Bronchial epithelial cell (primary cell): ENCODE measurements around the gene RAG1. TPM values are rescaled to one million over a fixed set of nuclear protein-coding genes. Genes with fewer than 3 reads are reported as not detected.

Source experiments
- DNase-seq: peaks from one replicate; pipeline ENCODE4 v3.0.0-alpha.2; 2010; ENCODE audit warnings: low read depth
- FAIRE-seq: peaks from 2 replicates; lab custom pipeline; 2011; peaks lifted over from hg19 to GRCh38; lab: Jason Lieb, UNC
- H3K27me3 ChIP-seq: 2 replicates; pipeline ENCODE4 v1.5.1; 2011; ENCODE audit warnings: low read length; ENCODE audit not compliant: control insufficient read depth, insufficient read depth
- H3K36me3 ChIP-seq: 2 replicates; pipeline ENCODE4 v1.5.1; 2011; ENCODE audit warnings: low read length; ENCODE audit not compliant: control insufficient read depth, insufficient read depth
- H3K4me3 ChIP-seq: 2 replicates; pipeline ENCODE4 v1.5.1; 2011; ENCODE audit warnings: mild to moderate bottlenecking, low read depth, low read length, control low read depth
- total RNA-seq: library from RNA; depleted of rRNA; stranded (reverse); fragments of >200 nt; gene quantifications from 2 replicates; pipeline ENCODE4 v1.2.1, GENCODE V29; 2014
- TF ChIP-seq, protein P1 (sequence below): IDR thresholded peaks from 2 replicates; pipeline ENCODE4 v1.5.1; 2011; ENCODE audit warnings: mild to moderate bottlenecking, moderate library complexity, low read length, control low read depth, inconsistent platforms; ENCODE audit not compliant: insufficient read depth, severe bottlenecking

Gene RAG1
- total RNA-seq, 1 donor from 2014 or later = 1.3 TPM

DNA sequence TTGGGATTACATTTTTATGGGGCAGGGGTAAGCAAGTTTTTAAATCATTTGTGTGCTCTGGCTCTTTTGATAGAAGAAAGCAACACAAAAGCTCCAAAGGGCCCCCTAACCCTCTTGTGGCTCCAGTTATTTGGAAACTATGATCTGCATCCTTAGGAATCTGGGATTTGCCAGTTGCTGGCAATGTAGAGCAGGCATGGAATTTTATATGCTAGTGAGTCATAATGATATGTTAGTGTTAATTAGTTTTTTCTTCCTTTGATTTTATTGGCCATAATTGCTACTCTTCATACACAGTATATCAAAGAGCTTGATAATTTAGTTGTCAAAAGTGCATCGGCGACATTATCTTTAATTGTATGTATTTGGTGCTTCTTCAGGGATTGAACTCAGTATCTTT is 10.1 kb downstream of the RAG1 start:
- FAIRE-seq (no peak), DNase-seq (peak; percentile 40)
- no peaks in the 10 kb centered on the region for H3K27me3 ChIP-seq
- TF ChIP-seq, protein P1, sequence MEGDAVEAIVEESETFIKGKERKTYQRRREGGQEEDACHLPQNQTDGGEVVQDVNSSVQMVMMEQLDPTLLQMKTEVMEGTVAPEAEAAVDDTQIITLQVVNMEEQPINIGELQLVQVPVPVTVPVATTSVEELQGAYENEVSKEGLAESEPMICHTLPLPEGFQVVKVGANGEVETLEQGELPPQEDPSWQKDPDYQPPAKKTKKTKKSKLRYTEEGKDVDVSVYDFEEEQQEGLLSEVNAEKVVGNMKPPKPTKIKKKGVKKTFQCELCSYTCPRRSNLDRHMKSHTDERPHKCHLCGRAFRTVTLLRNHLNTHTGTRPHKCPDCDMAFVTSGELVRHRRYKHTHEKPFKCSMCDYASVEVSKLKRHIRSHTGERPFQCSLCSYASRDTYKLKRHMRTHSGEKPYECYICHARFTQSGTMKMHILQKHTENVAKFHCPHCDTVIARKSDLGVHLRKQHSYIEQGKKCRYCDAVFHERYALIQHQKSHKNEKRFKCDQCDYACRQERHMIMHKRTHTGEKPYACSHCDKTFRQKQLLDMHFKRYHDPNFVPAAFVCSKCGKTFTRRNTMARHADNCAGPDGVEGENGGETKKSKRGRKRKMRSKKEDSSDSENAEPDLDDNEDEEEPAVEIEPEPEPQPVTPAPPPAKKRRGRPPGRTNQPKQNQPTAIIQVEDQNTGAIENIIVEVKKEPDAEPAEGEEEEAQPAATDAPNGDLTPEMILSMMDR = no peak
- H3K4me3 ChIP-seq = no peak overlapping the region
- H3K36me3 ChIP-seq = no peaks in the 10 kb centered on the region

DNA sequence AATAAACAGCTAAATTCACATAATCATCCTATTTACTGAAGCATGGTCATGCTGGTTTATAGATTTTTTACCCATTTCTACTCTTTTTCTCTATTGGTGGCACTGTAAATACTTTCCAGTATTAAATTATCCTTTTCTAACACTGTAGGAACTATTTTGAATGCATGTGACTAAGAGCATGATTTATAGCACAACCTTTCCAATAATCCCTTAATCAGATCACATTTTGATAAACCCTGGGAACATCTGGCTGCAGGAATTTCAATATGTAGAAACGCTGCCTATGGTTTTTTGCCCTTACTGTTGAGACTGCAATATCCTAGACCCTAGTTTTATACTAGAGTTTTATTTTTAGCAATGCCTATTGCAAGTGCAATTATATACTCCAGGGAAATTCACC is 10.7 kb downstream of the RAG1 start:
- DNase-seq (no peak), FAIRE-seq (no peak)
- H3K27me3 ChIP-seq = no peaks in the 10 kb centered on the region

DNA sequence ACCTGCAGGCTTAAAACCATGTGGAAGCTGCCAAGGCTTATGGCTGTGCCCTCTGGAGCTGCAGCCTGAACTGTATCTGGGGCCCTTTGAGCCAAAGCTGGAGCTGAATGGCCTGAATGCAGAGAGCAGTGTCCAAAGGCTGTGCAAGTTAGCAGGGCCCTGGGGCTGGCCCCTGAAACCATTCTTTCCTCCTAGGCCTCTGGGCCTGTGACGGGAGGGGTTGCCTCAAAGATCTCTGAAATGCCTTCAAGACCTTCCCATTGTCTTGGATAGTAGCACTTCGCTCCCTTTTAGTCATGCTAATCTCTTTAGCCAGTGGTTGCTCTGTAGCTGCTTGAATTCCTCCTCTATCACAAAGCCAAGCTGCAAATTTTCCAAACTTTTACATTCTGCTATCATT is 13.7 kb downstream of the RAG1 start:
- TF ChIP-seq, protein P1 = no peak
- DNase-seq (no peak), FAIRE-seq (no peak)
- Histone ChIP-seq H3K36me3 (no peaks in the 10 kb centered on the region), H3K4me3 (no peak overlapping the region), H3K27me3 (no peaks in the 10 kb centered on the region)

More for the DNA sequence above, 10.7 kb downstream of the RAG1 start:
- H3K4me3 ChIP-seq = no peak overlapping the region
- H3K36me3 ChIP-seq = no peaks in the 10 kb centered on the region
- TF ChIP-seq, protein P1 = no peak

GRCh38 chr11:36583667-36584066 is 15.9 kb downstream of the RAG1 start:
- FAIRE-seq = no peak
- no peak for DNase-seq
- Histone ChIP-seq H3K4me3 (no peak overlapping the region), H3K36me3 (no peaks in the 10 kb centered on the region), H3K27me3 (no peaks in the 10 kb centered on the region)
- TF ChIP-seq, protein P1 = no peak

- Histone ChIP-seq H3K4me3 (no peak overlapping the region), H3K27me3 (no peaks in the 10 kb centered on the region), H3K36me3 (no peaks in the 10 kb centered on the region)
- FAIRE-seq (no peak), DNase-seq (no peak)
- TF ChIP-seq, protein P1 = no peak
Observed at GRCh38 chr11:36586543-36586942, 18.7 kb downstream of the RAG1 start.

DNA sequence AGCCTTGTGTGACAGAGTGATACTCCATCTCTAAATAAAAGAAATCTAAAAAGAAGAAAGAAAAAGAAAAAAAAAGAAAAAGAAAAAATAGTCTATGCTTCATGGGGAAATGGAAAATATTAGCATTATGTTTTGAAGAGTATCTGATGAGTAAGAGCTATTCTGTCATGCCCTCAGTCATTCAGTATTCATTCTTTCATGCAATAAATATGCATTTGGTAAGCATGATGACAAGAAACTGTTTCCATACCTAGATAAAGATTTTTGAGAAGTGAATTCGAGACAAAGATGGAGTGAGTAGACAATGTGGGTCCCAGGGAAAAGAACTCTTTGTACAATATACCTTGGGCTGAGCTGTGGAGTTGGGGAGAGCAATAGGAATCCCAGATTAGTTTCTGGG is 20.3 kb downstream of the RAG1 start:
- no peak overlapping the region for H3K4me3 ChIP-seq
- TF ChIP-seq, protein P1 = no peak
- DNase-seq = peak; percentile 8
- no peak for FAIRE-seq
- no peaks in the 10 kb centered on the region for H3K27me3 ChIP-seq
- no peaks in the 10 kb centered on the region for H3K36me3 ChIP-seq
